GM18873 (cell line): ENCODE data around the gene ERP44.
"Not testable (repeated sequence)": the region's sequence is repeated elsewhere in the genome, so short reads cannot be mapped to it uniquely, and the experiment has no call there.

Source experiments
- ATAC-seq: cut with Tn5 transposase; IDR thresholded peaks from one replicate; pipeline ENCODE4 v1.9.1; 2021; ENCODE audit warnings: mild to moderate bottlenecking, moderate library complexity, moderate number of reproducible peaks; ENCODE audit not compliant: unreplicated experiment, low FRiP score

Gene ERP44

GRCh38 chr9:100020121-100020795, 78.5 kb downstream of the ERP44 start:
- ATAC-seq: no peak

GRCh38 chr9:100019541-100019940, 79.3 kb downstream of the ERP44 start:
- no peak for ATAC-seq

- no peak for ATAC-seq
Measured at GRCh38 chr9:100014846-100015245, 84.0 kb downstream of the ERP44 start.

GRCh38 chr9:100013573-100013972, 85.2 kb downstream of the ERP44 start:
- no peak for ATAC-seq

- no peak for ATAC-seq
Measured at GRCh38 chr9:100012279-100012678, 86.5 kb downstream of the ERP44 start.

GRCh38 chr9:100011062-100011681, 87.6 kb downstream of the ERP44 start:
- no peak for ATAC-seq

- ATAC-seq: no peak
Measured at GRCh38 chr9:99999797-100000196, 99.0 kb downstream of the ERP44 start.

- no peak for ATAC-seq
Measured at GRCh38 chr9:99998866-99999265, 99.9 kb downstream of the ERP44 start.

- ATAC-seq: no peak
Measured at GRCh38 chr9:99998266-99998665, 100.5 kb downstream of the ERP44 start.

GRCh38 chr9:99990508-99990907, 108.3 kb downstream of the ERP44 start:
- ATAC-seq: not testable (repeated sequence)

GRCh38 chr9:99986642-99987041, 112.2 kb downstream of the ERP44 start:
- no peak for ATAC-seq

GRCh38 chr9:99980598-99980997, 118.2 kb downstream of the ERP44 start:
- no peak for ATAC-seq

- no peak for ATAC-seq
Measured at GRCh38 chr9:99978221-99978620, 120.6 kb downstream of the ERP44 start.

- no peak for ATAC-seq
Measured at GRCh38 chr9:99977033-99977792, 121.6 kb downstream of the ERP44 start.

GRCh38 chr9:99973455-99973854, 125.3 kb downstream of the ERP44 start:
- ATAC-seq: no peak

GRCh38 chr9:99971410-99971809, 127.4 kb downstream of the ERP44 start:
- no peak for ATAC-seq

- ATAC-seq: no peak
Measured at GRCh38 chr9:99970481-99970880, 128.3 kb downstream of the ERP44 start.

- ATAC-seq: no peak
Measured at GRCh38 chr9:99967457-99967856, 131.3 kb downstream of the ERP44 start.

GRCh38 chr9:99966716-99967115, 132.1 kb downstream of the ERP44 start:
- ATAC-seq: no peak

GRCh38 chr9:99966001-99966400, 132.8 kb downstream of the ERP44 start:
- ATAC-seq: no peak

GRCh38 chr9:99964336-99964735, 134.5 kb downstream of the ERP44 start:
- ATAC-seq: no peak
